ENCODE data around the gene ASTN2.
A peak's percentile ranks its signal among the peaks of the same experiment; 100 is the strongest.

ASTN2 gene

DNA sequence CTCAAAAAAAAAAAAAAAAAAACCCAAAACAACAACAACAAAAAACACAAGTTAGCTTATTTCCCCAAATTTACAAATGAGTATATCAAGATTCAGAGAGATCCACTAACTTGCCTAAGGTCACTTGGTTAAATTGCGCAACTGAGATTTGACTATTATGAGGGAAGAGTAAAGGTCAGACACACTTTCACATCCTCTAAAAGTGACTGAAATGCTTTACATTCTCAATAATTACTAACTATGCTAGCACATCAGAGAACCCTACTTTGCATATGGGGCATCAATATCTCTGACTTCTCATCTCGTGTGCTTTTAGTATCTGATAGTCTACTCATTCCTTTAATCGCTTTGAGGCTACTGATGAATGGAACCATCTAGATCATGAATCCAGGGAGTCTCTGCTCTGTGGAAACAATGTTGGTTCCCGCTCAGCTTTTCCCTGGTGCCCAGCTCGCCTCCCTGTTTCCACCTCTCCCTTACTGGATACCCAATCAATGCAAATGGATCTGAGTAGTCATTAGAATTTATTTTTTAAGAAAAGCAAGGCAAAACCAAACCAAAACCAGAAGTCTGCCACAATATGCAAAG lies 909.9 kb downstream of the ASTN2 start:
- DNase-seq (ENCODE audit: low read depth), result no peak

DNA sequence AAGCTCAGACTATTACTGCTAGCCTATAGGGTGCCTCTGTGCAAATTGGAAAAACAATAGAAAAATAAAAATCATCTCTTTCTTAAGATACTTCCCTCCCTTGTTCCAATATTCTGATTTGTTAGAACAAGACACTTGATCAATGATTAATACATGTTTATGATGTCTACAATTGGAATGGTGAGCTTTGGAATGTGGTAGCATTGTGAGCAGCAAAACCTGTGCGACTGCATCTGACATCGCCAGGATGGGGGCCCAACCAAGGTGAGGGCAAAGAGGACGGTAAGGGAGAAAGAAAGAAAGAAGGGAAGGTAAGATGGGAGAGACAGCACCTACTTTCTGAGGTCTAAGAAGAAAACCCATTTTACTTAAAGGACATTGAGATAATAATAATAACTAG lies 910.8 kb downstream of the ASTN2 start:
- no peak for DNase-seq (ENCODE audit: low read depth)

DNA sequence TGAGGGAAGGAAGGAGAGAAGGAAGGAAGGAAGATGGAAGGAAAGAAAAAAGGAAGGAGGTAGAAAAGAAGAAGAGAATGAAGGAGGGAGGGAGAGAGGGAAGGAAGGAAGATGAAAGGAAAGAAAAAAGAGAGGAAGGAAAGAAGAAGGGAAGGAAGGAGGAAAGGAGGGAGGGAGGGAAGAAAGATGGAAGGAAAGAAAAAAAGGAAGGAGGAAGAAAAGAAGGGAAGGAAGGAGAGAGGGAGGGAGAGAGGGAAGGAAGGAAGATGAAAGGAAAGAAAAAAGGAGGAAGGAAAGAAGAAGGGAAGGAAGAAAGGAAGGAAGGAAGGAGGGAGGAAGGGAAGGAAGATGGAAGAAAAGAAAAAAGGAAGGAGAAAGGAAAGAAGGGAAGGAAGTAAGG lies 912.1 kb downstream of the ASTN2 start:
- DNase-seq (ENCODE audit: low read depth), result no peak

DNA sequence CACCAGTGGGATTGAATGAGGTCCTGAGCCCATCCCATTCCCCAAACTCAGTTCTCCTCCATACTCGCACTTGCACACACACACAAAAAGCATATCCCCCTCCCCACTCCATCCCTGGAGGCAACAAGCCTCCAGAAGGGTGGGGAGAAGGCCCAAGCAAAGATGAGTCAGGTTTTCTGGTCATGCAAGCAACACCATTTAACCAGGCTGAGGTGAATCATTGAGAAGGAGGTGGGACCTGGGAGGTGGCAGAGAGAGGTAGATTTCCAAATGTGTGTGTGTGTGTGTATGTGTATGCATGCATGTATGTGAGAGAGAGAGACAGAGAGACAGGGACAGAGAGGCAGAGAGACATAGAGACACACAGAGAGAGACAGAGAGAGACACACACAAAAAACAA lies 913.0 kb downstream of the ASTN2 start:
- no peak for DNase-seq (ENCODE audit: low read depth)

DNA sequence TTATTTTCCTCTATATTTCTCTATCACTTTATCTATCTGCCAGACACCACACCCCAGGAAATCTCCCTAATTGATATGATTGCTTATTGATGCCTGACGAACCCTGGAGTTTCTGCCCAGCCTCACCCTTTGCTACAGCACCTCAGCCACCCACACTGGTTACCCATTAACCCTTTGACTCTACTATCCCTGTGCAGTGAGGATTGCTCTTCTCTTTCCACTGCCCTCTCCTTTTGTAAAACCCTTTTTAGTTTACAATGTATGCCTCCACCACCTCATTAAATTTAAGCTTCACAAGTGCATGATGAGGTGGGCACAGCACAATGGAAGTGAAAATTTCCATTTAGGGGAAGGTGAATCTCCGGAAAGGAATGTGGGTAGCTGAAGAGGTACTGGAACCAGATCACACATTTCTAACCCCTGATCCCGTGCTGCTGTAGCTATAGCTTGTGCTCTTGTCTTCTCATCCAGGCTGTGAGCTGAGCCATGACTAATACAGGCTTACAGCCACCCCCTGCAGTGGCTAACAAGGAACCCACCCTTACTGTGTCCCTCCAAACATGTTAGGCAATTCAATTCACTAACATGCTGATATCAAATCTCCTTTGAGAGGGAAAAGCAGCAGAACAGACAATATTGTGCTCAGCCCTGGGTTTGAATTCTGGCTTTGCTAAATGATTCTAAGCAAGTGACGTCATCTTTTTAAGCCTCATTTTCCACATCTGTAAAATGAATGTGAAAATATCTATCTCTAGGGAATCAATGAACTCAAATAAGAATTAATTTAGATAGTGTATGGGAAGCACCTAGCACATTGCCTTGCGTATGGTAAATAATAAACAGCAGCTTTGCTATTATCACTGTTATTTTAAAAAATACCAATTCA lies 914.6 kb downstream of the ASTN2 start:
- peak; percentile 78 for DNase-seq (ENCODE audit: low read depth)

DNA sequence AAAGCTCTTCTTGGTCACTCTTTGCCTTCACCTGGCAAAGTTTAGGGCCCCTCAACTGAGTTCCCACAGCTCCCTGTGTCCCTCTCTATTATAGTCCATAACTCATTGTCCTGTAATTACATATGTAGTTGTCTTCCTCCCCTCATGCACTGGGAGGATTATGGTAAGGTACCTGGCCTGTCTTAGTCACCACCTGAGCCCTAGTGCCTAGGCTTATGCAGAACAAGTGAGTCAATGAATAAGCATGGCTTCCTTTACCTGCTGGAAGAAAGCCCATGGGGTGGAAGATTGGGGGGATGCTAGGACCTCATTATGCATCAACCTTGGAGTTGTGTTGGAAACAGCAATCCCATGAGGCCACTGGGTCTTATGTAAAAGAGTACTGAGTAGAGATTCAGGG lies 915.4 kb downstream of the ASTN2 start:
- DNase-seq (ENCODE audit: low read depth), result no peak

DNA sequence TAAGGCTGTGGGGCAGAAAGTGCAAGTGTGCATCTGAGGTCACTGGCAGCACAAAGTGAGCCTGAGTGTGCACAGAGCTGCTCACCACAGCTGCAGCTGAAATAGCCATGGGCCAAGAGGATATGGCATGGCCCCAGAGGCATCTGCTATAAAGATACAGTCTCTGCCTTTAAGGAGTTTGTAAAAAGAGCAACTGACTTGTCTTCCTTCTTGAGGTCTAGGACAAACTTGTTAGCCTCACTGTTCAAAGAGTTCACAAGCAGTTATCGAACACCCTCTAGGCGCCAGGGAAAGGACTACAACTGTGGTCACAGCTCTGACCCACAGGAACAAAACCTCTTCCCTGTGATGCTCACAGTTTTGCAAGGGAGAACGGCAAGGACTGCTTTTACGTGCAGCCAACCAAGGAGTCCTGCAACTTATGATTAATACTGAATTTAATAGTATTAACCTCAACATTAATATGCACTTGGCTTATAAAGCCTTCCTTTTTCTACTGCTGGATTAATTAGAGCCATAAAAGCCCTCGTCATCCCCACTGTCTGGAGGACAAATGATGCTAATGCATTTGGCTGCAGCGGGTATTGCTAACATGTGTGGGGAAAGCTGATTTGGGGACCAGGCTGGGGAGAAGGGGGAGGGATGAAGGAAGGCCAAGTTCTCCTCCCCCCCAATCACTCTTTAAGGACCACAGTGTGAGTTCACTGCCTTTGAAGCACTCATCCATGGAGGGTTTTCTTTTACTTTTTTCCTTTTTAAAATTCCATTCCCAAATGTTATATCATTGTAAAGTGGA lies 917.6 kb downstream of the ASTN2 start:
- DNase-seq (ENCODE audit: low read depth), result no peak

DNA sequence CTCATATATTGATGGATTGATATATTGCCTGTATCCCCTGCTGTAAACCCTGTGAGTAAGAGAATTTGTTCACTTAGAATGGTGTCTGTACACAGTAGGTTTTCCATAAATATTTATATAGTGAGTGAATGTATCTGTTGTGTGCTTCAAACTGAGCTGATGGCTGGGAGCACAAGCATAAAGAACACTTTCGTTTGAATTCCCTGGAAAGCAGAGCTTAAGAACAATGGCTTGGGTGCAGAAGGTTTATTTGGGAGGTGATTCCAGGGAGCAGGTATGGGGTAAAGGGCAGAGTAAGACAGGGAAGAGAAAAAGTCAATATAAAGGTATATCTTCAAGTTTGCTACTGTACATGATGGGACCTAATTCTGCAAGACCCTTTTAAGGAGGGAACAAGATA lies 918.7 kb downstream of the ASTN2 start:
- no peak for DNase-seq (ENCODE audit: low read depth)

DNA sequence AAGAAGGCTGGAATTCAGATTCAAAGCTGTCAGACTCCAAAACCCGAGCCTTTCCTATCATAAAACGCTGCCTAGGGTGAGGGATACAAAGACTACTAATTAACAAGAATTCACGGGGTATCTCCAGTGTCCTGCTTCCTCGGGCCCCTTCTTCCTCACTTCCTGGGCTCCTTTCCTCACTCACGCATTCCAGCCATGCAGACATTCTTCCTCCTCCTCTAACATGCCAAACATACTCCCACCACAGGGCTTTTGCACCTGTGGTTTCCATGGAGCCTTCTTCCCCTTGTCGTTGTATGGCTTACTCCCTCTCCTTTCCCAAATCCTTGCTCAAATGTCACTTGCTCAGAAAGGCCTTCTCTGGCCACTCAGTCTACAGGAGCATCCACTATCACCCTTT lies 919.1 kb downstream of the ASTN2 start:
- DNase-seq (ENCODE audit: low read depth), result no peak

DNA sequence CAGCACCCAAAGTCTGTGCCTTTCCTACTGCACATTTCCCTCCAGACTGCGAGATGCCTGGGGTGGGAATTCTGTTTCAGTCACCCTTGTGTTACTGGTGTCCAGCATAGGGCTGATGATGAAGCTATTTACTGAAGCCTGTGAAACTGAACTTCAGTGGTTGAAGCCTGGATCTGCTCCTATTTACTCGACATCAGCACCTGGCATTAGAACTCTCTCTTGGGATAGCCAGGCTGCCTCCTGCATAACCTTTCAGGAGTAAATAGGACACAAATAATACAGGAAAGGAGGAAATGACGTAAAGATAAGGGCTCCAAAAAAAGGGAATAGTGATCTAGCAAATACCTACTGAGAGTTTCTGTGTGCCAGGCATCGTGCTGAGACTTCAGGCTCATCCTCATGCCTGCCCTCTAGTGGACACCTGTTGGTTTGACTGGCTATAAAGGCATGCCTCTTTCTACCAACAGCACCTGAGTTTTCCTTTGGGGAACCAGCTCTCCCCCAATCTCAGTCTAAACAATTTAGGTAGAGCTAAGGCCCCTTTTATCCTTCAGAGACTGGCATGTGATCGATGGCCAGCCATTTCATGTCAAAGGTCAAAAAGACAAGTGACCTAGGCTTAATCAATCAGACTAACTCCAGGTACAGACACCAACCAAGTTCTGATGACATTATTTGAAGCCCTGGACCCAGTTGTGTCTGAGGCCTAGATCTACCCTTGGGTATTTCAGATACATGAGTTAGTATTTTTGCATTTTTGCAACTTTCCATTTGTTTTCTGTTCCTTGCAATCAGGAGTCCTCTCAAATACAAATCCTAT lies 919.8 kb downstream of the ASTN2 start:
- DNase-seq (ENCODE audit: low read depth), result no peak

DNA sequence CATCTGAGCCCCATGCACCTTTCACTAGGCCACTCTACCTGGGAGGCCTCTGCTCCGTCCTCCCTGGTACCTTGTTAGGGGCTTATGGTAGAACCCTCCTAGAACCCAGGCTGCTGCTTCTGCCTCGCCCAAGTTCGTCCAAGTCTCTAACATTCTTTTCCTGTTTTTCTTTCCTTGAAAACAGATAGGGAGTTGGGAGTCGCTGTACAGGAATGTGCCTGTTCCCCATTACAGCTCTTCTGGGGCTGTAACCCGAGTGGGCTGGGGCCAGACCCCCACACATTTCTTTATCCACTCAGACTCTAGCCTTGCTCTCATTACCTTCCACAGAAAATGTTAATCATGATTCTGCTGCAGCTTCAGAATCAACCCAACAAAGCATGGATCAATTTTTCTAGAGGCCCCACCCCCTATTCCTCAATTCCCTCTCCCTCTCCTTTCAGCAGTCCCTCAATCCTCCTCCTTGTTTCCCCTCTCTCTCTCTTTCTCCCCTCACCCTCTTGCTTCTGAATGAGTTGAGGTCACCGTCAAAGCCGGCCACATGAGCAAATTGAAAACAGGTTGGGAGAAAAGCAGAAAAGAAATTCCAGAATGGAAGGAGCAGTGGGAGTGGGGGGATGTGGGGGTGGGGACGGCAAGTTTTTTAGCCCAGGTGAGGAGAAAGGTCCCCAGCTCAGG lies 921.5 kb downstream of the ASTN2 start:
- DNase-seq (ENCODE audit: low read depth), result no peak

DNA sequence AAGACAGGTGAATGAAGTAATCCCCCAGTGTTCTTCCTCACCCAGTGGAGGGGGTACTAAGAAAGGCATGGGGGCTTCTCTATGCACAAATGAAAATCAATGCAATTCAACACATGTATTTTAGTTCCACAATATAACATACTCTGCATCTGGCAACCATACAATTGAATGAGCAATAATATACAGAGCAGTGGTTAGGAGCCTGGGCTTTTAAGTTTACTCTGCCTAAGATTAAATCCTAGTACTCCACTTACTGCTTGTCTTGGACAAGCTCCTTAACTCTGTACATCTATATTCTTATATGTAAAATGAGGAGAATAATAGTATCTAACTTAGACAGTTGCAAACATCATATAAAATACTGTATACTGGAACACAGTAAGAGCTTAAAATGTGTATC lies 923.2 kb downstream of the ASTN2 start:
- no peak for DNase-seq (ENCODE audit: low read depth)

DNA sequence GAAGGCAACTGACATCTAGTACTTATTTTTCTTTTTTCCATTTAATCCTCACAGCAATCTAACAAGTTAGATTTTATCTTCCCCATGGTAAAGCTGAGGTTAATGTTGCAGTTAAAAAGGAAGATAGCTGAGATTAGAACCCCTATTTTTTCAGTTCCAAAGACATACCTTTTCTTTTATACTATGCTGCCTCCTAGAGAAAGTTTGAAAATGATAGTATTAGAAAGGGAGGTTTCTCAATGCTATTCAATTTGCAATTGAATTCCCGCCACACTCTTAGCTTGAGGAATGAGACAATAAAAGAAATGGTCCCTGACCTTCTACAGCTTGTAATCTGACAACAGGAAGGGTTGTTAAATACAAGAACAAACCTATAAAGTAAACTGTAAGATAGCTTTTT lies 923.6 kb downstream of the ASTN2 start:
- no peak for DNase-seq (ENCODE audit: low read depth)

DNA sequence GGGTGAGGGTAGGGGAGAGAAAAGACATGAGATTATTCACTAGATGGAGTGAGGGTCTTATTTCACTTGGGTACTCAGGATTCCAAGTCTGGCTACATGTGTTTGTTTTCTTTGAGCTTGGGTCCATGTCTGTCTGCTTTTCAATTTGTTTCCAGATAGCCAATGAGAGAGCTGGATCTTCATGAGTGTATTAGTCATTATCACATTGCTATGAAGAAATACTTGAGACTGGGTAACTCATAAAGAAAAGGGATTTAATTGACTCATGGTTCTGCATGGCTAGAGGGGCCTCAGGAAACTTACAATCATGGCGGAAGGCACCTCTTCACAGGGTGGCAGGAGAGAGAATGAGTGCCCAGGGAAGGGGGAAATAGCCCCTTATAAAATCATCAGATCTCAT lies 924.5 kb downstream of the ASTN2 start:
- DNase-seq (ENCODE audit: low read depth), result no peak

DNA sequence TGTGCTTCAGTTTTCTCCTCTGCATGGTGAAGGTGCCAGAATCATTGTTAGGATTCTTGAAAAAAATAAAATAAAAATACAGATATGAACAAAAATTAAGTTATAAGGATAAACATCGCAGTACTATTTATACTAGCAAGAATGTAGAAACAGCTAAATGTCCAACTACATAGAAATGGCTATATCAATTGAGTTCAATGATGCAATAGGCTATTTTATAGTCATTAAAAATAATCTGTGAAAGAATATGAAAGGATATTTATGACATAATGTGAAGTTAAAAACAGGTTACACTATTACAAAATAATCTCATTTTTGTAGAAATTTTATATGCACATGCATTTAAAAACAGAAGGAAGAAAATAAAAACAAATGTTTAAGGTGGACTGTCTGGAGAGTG lies 926.5 kb downstream of the ASTN2 start:
- DNase-seq (ENCODE audit: low read depth), result no peak

DNA sequence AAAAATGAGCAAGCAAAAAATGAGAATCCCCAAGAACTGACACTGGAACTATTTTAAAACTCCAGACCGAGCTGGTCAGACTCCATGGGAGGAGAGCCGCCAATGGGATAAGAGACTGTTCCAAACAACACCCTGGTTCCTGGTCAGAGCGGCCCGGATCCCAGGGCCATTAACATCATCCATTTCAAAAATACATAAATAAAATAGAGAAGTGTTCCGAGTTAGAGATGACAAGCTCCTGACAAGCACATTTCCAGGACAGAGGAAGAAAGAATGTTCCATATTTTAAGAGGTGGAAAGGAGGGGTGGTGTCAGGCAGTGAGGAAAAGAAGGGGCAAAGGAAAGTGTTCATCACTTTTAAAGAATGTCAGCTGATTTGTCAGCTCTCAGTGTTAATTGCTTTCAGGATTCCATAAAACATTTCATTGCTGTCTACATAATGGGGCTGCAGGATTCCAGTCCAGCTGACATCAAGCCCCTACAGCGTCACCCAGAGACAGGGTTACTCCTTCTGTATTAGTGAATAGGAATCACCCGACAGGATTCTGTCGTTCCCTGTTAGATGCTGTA lies 930.3 kb downstream of the ASTN2 start:
- DNase-seq (ENCODE audit: low read depth), result no peak

DNA sequence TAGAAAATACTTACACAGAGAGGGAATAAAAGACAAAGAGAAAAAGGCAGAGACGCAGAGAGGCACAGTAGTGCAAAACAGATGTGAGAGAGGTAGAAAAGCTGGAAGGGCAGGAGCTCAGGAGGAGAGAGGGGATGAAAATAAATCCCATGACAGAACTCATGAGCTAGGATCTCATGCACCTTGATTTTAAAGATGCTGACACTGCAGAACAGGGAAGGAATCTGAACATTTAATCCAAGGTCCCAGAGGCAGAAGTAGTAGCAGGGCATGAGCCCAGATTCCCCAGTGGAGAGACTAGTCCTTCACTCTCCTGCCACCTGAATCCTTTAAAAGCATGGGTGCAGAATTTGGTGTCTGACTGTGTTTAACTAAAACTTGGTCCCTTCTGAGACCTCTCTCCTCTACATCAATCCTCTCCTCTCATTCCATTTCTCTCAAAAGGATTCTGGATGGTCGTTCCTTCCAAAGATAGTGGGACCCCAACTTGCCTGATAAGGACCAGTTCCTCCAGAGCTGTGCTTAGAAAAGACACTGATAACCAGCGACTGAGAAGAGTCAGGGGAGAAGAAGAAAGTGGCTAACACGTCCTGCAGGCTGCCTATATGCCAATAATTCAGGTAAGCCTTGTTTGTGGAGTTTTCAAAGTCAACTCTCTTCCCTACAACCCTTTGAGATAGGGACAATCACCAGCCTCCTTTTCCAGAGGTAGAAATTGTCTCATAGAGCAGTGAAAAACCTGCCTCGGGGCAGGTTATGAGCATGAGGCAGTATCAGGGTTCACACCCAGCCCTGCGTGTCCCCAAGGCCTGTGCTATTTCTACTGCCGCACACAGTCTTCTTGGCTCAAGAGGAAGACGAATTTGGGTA lies 931.0 kb downstream of the ASTN2 start:
- no peak for DNase-seq (ENCODE audit: low read depth)

DNA sequence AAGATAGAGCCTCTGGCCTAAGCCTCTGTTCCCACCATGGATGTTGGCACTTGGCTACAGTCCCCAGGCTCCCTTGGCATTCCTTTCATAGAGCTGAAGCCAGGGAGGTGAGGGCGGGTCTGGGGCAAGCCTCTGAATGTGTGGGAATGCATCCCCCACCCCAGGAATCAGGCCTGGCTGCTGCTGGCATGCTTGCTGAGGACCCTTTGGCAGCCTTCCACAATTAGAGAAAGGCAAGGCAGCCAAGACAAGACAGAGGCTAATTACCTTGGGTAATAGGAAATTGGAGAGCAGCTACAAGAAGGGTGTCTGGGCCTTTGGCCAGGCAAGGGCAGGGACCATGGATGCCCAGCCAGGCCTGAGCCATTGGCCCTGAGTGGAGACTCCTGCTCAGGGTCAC lies 932.1 kb downstream of the ASTN2 start:
- DNase-seq (ENCODE audit: low read depth), result no peak

DNA sequence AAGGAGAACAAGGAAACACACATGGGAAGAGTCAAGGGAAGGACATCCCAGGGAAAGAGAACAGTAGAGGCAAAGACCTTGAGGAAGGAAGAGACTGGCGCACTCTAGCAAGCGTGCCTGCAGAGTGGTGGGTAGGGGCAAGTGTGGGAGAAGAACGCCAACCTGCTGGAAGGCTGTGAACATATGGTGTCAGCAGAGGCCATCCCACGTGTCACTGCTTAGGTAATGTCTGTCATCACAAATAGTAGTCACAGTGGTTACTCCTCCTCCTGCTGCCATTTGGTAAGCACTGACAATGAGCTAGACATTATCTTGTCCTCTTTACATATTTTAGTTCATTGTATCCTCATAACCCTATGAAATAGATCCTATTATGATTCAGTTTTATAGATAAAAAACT lies 934.2 kb downstream of the ASTN2 start:
- no peak for DNase-seq (ENCODE audit: low read depth)

DNA sequence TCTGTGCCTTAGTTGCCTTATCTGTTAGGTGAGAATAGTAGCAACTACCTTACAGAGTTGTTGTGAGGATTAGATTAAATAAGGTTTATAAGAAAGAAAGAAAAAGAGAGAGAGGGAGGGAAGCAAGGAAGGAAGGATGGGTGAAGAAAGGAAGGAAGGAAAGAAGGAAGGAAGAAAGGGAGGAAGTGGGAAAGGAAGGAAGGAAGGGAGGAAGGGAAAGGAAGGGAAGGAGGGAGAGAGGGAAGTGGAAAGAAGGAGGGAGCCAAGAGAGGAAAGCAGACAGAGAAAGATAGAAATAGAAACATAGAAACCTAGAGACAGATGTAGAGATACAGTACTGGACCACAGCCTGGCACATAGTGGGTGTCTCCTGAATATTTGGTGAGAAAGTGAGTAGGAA lies 934.9 kb downstream of the ASTN2 start:
- no peak for DNase-seq (ENCODE audit: low read depth)

Data from fibroblast of the conjunctiva (primary cell).